ENCODE measurements around the gene TTBK2. TPM values are rescaled to one million over a fixed set of nuclear protein-coding genes. Genes with fewer than 3 reads are reported as not detected.

The TTBK2 gene
- 15.2 TPM in 2 replicates for polyA plus RNA-seq
- 44.1 and 58.1 TPM in 2 replicates for polyA minus RNA-seq

GRCh38 chr15:42920519-42921341 lies at the start of gene TTBK2:
Gene TTBK2, minus strand, starts transcription at chr15:42920778. Its CDS starts 42,161 bp downstream, at chr15:42878617.
- peaks cover 32% of the 10 kb centered on the region for H3K79me2 ChIP-seq (replicated peaks; ENCODE audit: insufficient read depth, low read length)
- no peaks in the 10 kb centered on the region for H3F3A ChIP-seq (ENCODE audit: insufficient read depth, low read length, poor library complexity, severe bottlenecking)
- no peaks in the 10 kb centered on the region for H3K36me3 ChIP-seq (ENCODE audit: insufficient read depth, low read length)
- peak within 1 kb of the TSS; percentile 78 for H3K9ac ChIP-seq (ENCODE audit: low read length)
- H3K27me3 ChIP-seq (ENCODE audit: insufficient read depth, low read depth, low read length): no peaks in the 10 kb centered on the region
- peak within 1 kb of the TSS; percentile 77 for H2AFZ ChIP-seq (ENCODE audit: low read depth, low read length)
- H3K9me2 ChIP-seq (ENCODE audit: insufficient read depth, low read length): no peaks in the 10 kb centered on the region
- peak within 1 kb of the TSS; percentile 80 for H3K4me3 ChIP-seq (ENCODE audit: low read length)
- peak within 1 kb of the TSS; percentile 76 for H3K4me2 ChIP-seq (ENCODE audit: low read length)
- peak within 1 kb of the TSS; percentile 79 for H3K27ac ChIP-seq (ENCODE audit: low read length)
- TF ChIP-seq EZH2 (IDR thresholded peaks at IDR 0.05; ENCODE audit: borderline replicate concordance, insufficient read depth, low read length, poor library complexity, severe bottlenecking): no peak
- TF ChIP-seq RAD21 (conservative IDR thresholded peaks at IDR 0.05): no peak
- peak; percentile 73 for TF ChIP-seq CTCF (IDR thresholded peaks at IDR 0.05; ENCODE audit: poor library complexity, severe bottlenecking)
- peak; percentile 87 for TF ChIP-seq POLR2AphosphoS5 (IDR thresholded peaks at IDR 0.05)
- TF ChIP-seq REST (IDR thresholded peaks at IDR 0.05; ENCODE audit: borderline replicate concordance): no peak
- no peak for TF ChIP-seq SMC3 (conservative IDR thresholded peaks at IDR 0.05; ENCODE audit: poor library complexity)
- TF ChIP-seq TAF1 (IDR thresholded peaks at IDR 0.05; ENCODE audit: low read depth): no peak
- TF ChIP-seq MXI1 (conservative IDR thresholded peaks at IDR 0.05; ENCODE audit: poor library complexity, severe bottlenecking): peak; percentile 50
- peak; percentile 15 for TF ChIP-seq EP300 (conservative IDR thresholded peaks at IDR 0.05; ENCODE audit: poor library complexity, severe bottlenecking)
- no peaks in the 10 kb centered on the region for H4K20me1 ChIP-seq (ENCODE audit: insufficient read depth)
- no peaks in the 10 kb centered on the region for H3K9me3 ChIP-seq (ENCODE audit: low read length)

- Histone ChIP-seq H3K27me3 (ENCODE audit: insufficient read depth, low read depth, low read length) (no peaks in the 10 kb centered on the region), H3K9ac (ENCODE audit: low read length) (no peak overlapping the region), H3K36me3 (ENCODE audit: insufficient read depth, low read length) (peaks cover 3% of the 10 kb centered on the region), H3K79me2 (replicated peaks; ENCODE audit: insufficient read depth, low read length) (no peaks in the 10 kb centered on the region), H3K27ac (ENCODE audit: low read length) (no peak overlapping the region), H3K9me2 (ENCODE audit: insufficient read depth, low read length) (no peaks in the 10 kb centered on the region), H3K4me2 (ENCODE audit: low read length) (no peak overlapping the region), H3K9me3 (ENCODE audit: low read length) (no peaks in the 10 kb centered on the region), H4K20me1 (ENCODE audit: insufficient read depth) (no peaks in the 10 kb centered on the region), H2AFZ (ENCODE audit: low read depth, low read length) (no peak overlapping the region), H3F3A (ENCODE audit: insufficient read depth, low read length, poor library complexity, severe bottlenecking) (no peaks in the 10 kb centered on the region), H3K4me3 (ENCODE audit: low read length) (no peak overlapping the region)
- no peak for TF ChIP-seq MXI1 (conservative IDR thresholded peaks at IDR 0.05; ENCODE audit: poor library complexity, severe bottlenecking)
- no peak for TF ChIP-seq POLR2AphosphoS5 (IDR thresholded peaks at IDR 0.05)
- no peak for TF ChIP-seq REST (IDR thresholded peaks at IDR 0.05; ENCODE audit: borderline replicate concordance)
- no peak for TF ChIP-seq EP300 (conservative IDR thresholded peaks at IDR 0.05; ENCODE audit: poor library complexity, severe bottlenecking)
Observed at GRCh38 chr15:42964476-42964875, 43.9 kb upstream of the TTBK2 start.
